GM23338 (cell line): Measurements from ENCODE around the gene SH3TC2. TPM values are rescaled to one million over a fixed set of nuclear protein-coding genes. Genes with fewer than 3 reads are reported as not detected.

Source experiments
- ATAC-seq: fragments of 200-7000 bp; cut with Tn5 transposase; 3 replicates; pipeline ENCODE4 v1.9.1; 2020
- DNase-seq: peaks from one replicate; pipeline ENCODE4 v3.0.0-alpha.2; 2015; ENCODE audit warnings: low spot score
- H2AFZ ChIP-seq: fragments of 200-600 bp; sonication (generic); 2 replicates; pipeline ENCODE4 v1.8.0; 2016; ENCODE audit warnings: antibody characterized with exemption, mild to moderate bottlenecking, moderate library complexity
- H3F3A ChIP-seq: fragments of 200-600 bp; sonication (generic); replicated peaks from 2 replicates; pipeline ENCODE4 v1.8.0; 2017; ENCODE audit warnings: antibody characterized with exemption, mixed run types, low read depth
- H3K27ac ChIP-seq: fragments of 200-600 bp; sonication (generic); 2 replicates; pipeline ENCODE4 v1.6.1; 2016; ENCODE audit warnings: low read depth
- H3K27me3 ChIP-seq: fragments of 200-600 bp; sonication (generic); 2 replicates; pipeline ENCODE4 v1.8.0; 2016; ENCODE audit warnings: mild to moderate bottlenecking, mixed run types, moderate library complexity; ENCODE audit not compliant: insufficient read depth
- H3K36me3 ChIP-seq: fragments of 200-600 bp; sonication (generic); 2 replicates; pipeline ENCODE4 v1.8.0; 2016; ENCODE audit warnings: mild to moderate bottlenecking; ENCODE audit not compliant: insufficient read depth
- H3K4me1 ChIP-seq: fragments of 200-600 bp; sonication (generic); 2 replicates; pipeline ENCODE4 v1.8.0; 2016; ENCODE audit warnings: mild to moderate bottlenecking, moderate library complexity; ENCODE audit not compliant: insufficient read depth
- H3K4me2 ChIP-seq: fragments of 200-600 bp; sonication (generic); 2 replicates; pipeline ENCODE4 v1.7.1; 2017; ENCODE audit warnings: mixed run types
- H3K4me3 ChIP-seq: fragments of 200-600 bp; sonication (generic); 2 replicates; pipeline ENCODE4 v1.6.1; 2016; ENCODE audit warnings: mixed run types
- H3K79me2 ChIP-seq: fragments of 200-600 bp; sonication (generic); replicated peaks from 2 replicates; pipeline ENCODE4 v1.8.0; 2017; ENCODE audit warnings: mild to moderate bottlenecking; ENCODE audit not compliant: insufficient read depth
- H3K9me2 ChIP-seq: fragments of 200-600 bp; sonication (generic); 2 replicates; pipeline ENCODE4 v1.8.0; 2017; ENCODE audit not compliant: insufficient read depth
- H4K20me1 ChIP-seq: fragments of 200-600 bp; sonication (generic); replicated peaks from 2 replicates; pipeline ENCODE4 v1.8.0; 2017; ENCODE audit warnings: mild to moderate bottlenecking; ENCODE audit not compliant: insufficient read depth
- H3K27ac Mint-ChIP-seq: 2 replicates; pipeline ENCODE4 v1.8.0; 2020; ENCODE audit warnings: inconsistent platforms, mild to moderate bottlenecking, moderate library complexity, mixed read lengths
- H3K27me3 Mint-ChIP-seq: 3 replicates; pipeline ENCODE4 v1.8.0; 2022; ENCODE audit warnings: low read depth, mild to moderate bottlenecking, moderate library complexity, mixed read lengths, inconsistent platforms; ENCODE audit not compliant: insufficient read depth, poor library complexity
- H3K36me3 Mint-ChIP-seq: 3 replicates; pipeline ENCODE4 v1.8.0; 2021; ENCODE audit warnings: low read depth, mild to moderate bottlenecking, inconsistent platforms, moderate library complexity, mixed read lengths
- H3K4me1 Mint-ChIP-seq: 3 replicates; pipeline ENCODE4 v1.8.0; 2020; ENCODE audit warnings: mild to moderate bottlenecking, inconsistent platforms, mixed read lengths
- H3K4me3 Mint-ChIP-seq: 3 replicates; pipeline ENCODE4 v1.8.0; 2021; ENCODE audit warnings: moderate library complexity, mild to moderate bottlenecking, inconsistent platforms, mixed read lengths
- H3K9me3 Mint-ChIP-seq: 3 replicates; pipeline ENCODE4 v1.8.0; 2020; ENCODE audit warnings: moderate library complexity, mild to moderate bottlenecking, inconsistent platforms, mixed read lengths
- EZH2 ChIP-seq: fragments of 200-600 bp; sonication (generic); IDR thresholded peaks from one replicate; pipeline ENCODE4 v1.8.0; 2017; ENCODE audit warnings: antibody characterized with exemption, mild to moderate bottlenecking, low read depth; ENCODE audit not compliant: unreplicated experiment
- EZH2phosphoT487 ChIP-seq: fragments of 200-600 bp; sonication (generic); IDR thresholded peaks from one replicate; pipeline ENCODE4 v1.8.1; 2018; ENCODE audit warnings: antibody characterized with exemption; ENCODE audit not compliant: unreplicated experiment
- NANOG ChIP-seq: IDR thresholded peaks from 2 replicates; pipeline ENCODE4 v1.6.1; 2016; ENCODE audit warnings: antibody characterized with exemption, borderline replicate concordance
- REST ChIP-seq: IDR thresholded peaks from one replicate; pipeline ENCODE4 v1.6.1; 2018; ENCODE audit warnings: antibody characterized with exemption; ENCODE audit not compliant: unreplicated experiment
- STAT1 ChIP-seq: IDR thresholded peaks from one replicate; pipeline ENCODE4 v1.6.1; 2016; ENCODE audit warnings: antibody characterized with exemption; ENCODE audit not compliant: unreplicated experiment
- ZNF114 ChIP-seq: fragments of 250-450 bp; sonication (Bioruptor Pico); IDR thresholded peaks from 2 replicates; pipeline ENCODE4 v1.5.0; 2020; ENCODE audit warnings: mild to moderate bottlenecking, moderate library complexity
- polyA plus RNA-seq: library from polyadenylated mRNA; unstranded; fragments of >200 nt; fragmentation: Nextera tagmentation; extraction: Ambion mirVana; gene quantifications from 2 replicates; pipeline ENCODE4 v1.2.1, GENCODE V29; 2016
- total RNA-seq: library from RNA; depleted of rRNA; stranded (reverse); fragments of >200 nt; shearing (Covaris generic); gene quantifications from 2 replicates; pipeline ENCODE4 v1.2.3, GENCODE V29; 2014
- TF ChIP-seq, protein P1 (sequence below), 2 experiments: fragments of 200-600 bp in 1 of 2; sonication (generic) in 1 of 2; conservative IDR thresholded peaks; 2 replicates each; pipeline versions ENCODE4 v1.5.1 to v1.6.1; 2016 to 2017; ENCODE audit warnings: antibody characterized with exemption in 2 of 2, low read depth in 2 of 2, mild to moderate bottlenecking in 2 of 2, moderate library complexity in 1 of 2
- TF ChIP-seq, protein P2 (sequence below): fragments of 250-450 bp; sonication (Bioruptor Pico); IDR thresholded peaks from 2 replicates; pipeline ENCODE4 v1.5.0; 2020; ENCODE audit warnings: mild to moderate bottlenecking, moderate library complexity

Gene SH3TC2
- total and polyA plus RNA-seq, 2 experiments from 2014 or later = 0.10 to 0.17 TPM

DNA sequence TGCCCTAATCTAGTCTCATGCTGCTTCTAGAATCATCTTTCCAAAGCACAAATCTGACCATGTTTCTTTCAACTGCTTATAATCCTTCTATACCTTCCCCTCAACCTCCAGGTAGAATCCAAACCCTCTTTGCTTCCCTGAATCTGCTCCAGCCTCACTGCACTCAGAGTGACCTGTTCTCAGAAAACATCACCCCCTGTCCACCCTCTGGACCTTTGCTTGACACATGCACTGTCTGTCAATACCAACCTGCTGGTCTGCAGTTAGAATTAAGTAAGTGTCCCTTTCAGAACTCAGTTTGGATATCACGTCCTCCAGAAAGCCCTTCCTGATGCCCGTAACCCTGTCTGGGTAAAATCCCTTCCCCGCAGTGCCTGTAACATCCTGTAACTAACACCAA is 63.1 kb downstream of the SH3TC2 start:
- Mint-ChIP-seq H3K27ac (no peak overlapping the region), H3K4me1 (peaks cover 5% of the 10 kb centered on the region; the same call in 2 of the 3 replicates), H3K36me3 (no peaks in the 10 kb centered on the region), H3K9me3 (no peaks in the 10 kb centered on the region), H3K4me3 (no peak overlapping the region), H3K27me3 (no peaks in the 10 kb centered on the region)
- H3K9me2 ChIP-seq = no peaks in the 10 kb centered on the region
- H3K4me1 ChIP-seq = no peaks in the 10 kb centered on the region
- H3K79me2 ChIP-seq = no peaks in the 10 kb centered on the region
- H3K4me3 ChIP-seq = no peak overlapping the region
- no peaks in the 10 kb centered on the region for H3K27me3 ChIP-seq
- no peaks in the 10 kb centered on the region for H3K36me3 ChIP-seq
- H4K20me1 ChIP-seq = no peaks in the 10 kb centered on the region
- no peak for TF ChIP-seq NANOG
- no peak for TF ChIP-seq REST
- TF ChIP-seq ZNF114 (CRISPR knock-in tag) = no peak
- no peak for TF ChIP-seq EZH2phosphoT487
- TF ChIP-seq, protein P1, sequence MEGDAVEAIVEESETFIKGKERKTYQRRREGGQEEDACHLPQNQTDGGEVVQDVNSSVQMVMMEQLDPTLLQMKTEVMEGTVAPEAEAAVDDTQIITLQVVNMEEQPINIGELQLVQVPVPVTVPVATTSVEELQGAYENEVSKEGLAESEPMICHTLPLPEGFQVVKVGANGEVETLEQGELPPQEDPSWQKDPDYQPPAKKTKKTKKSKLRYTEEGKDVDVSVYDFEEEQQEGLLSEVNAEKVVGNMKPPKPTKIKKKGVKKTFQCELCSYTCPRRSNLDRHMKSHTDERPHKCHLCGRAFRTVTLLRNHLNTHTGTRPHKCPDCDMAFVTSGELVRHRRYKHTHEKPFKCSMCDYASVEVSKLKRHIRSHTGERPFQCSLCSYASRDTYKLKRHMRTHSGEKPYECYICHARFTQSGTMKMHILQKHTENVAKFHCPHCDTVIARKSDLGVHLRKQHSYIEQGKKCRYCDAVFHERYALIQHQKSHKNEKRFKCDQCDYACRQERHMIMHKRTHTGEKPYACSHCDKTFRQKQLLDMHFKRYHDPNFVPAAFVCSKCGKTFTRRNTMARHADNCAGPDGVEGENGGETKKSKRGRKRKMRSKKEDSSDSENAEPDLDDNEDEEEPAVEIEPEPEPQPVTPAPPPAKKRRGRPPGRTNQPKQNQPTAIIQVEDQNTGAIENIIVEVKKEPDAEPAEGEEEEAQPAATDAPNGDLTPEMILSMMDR (conservative IDR thresholded peaks at IDR 0.05; ENCODE audit: low read depth in 2 of 2) = no peak
- TF ChIP-seq STAT1 = no peak
- TF ChIP-seq, protein P2, sequence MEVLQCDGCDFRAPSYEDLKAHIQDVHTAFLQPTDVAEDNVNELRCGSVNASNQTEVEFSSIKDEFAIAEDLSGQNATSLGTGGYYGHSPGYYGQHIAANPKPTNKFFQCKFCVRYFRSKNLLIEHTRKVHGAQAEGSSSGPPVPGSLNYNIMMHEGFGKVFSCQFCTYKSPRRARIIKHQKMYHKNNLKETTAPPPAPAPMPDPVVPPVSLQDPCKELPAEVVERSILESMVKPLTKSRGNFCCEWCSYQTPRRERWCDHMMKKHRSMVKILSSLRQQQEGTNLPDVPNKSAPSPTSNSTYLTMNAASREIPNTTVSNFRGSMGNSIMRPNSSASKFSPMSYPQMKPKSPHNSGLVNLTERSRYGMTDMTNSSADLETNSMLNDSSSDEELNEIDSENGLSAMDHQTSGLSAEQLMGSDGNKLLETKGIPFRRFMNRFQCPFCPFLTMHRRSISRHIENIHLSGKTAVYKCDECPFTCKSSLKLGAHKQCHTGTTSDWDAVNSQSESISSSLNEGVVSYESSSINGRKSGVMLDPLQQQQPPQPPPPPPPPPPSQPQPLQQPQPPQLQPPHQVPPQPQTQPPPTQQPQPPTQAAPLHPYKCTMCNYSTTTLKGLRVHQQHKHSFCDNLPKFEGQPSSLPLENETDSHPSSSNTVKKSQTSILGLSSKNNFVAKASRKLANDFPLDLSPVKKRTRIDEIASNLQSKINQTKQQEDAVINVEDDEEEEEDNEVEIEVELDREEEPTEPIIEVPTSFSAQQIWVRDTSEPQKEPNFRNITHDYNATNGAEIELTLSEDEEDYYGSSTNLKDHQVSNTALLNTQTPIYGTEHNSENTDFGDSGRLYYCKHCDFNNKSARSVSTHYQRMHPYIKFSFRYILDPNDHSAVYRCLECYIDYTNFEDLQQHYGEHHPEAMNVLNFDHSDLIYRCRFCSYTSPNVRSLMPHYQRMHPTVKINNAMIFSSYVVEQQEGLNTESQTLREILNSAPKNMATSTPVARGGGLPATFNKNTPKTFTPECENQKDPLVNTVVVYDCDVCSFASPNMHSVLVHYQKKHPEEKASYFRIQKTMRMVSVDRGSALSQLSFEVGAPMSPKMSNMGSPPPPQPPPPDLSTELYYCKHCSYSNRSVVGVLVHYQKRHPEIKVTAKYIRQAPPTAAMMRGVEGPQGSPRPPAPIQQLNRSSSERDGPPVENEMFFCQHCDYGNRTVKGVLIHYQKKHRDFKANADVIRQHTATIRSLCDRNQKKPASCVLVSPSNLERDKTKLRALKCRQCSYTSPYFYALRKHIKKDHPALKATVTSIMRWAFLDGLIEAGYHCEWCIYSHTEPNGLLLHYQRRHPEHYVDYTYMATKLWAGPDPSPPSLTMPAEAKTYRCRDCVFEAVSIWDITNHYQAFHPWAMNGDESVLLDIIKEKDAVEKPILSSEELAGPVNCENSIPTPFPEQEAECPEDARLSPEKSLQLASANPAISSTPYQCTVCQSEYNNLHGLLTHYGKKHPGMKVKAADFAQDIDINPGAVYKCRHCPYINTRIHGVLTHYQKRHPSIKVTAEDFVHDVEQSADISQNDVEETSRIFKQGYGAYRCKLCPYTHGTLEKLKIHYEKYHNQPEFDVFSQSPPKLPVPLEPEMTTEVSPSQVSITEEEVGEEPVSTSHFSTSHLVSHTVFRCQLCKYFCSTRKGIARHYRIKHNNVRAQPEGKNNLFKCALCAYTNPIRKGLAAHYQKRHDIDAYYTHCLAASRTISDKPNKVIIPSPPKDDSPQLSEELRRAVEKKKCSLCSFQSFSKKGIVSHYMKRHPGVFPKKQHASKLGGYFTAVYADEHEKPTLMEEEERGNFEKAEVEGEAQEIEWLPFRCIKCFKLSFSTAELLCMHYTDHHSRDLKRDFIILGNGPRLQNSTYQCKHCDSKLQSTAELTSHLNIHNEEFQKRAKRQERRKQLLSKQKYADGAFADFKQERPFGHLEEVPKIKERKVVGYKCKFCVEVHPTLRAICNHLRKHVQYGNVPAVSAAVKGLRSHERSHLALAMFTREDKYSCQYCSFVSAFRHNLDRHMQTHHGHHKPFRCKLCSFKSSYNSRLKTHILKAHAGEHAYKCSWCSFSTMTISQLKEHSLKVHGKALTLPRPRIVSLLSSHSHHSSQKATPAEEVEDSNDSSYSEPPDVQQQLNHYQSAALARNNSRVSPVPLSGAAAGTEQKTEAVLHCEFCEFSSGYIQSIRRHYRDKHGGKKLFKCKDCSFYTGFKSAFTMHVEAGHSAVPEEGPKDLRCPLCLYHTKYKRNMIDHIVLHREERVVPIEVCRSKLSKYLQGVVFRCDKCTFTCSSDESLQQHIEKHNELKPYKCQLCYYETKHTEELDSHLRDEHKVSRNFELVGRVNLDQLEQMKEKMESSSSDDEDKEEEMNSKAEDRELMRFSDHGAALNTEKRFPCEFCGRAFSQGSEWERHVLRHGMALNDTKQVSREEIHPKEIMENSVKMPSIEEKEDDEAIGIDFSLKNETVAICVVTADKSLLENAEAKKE (CRISPR knock-in tag) = no peak
- no peak for TF ChIP-seq EZH2
- no peak overlapping the region for H2AFZ ChIP-seq
- no peaks in the 10 kb centered on the region for H3F3A ChIP-seq
- ATAC-seq (no peak), DNase-seq (no peak)
- no peak overlapping the region for H3K27ac ChIP-seq
- no peak overlapping the region for H3K4me2 ChIP-seq
